ENCODE data around the gene ANLN. TPM values are rescaled to one million over a fixed set of nuclear protein-coding genes. Genes with fewer than 3 reads are reported as not detected.

Gene ANLN
- total and polyA plus RNA-seq, 4 donors = 0.17 to 27.0 (median 1.3) TPM

- no peak for TF ChIP-seq FOXA1 (IDR thresholded peaks at IDR 0.05)
- TF ChIP-seq RAD21 (IDR thresholded peaks at IDR 0.05) = no peak
- TF ChIP-seq EGR1 (IDR thresholded peaks at IDR 0.05; ENCODE audit: low read depth in 2 of 2) = no peak
- TF ChIP-seq HNF4G (IDR thresholded peaks at IDR 0.05) = no peak
- no peak for TF ChIP-seq ZBTB33 (IDR thresholded peaks at IDR 0.05)
- TF ChIP-seq TAF1 (conservative IDR thresholded peaks at IDR 0.05) = no peak
- no peak for TF ChIP-seq FOXA2 (IDR thresholded peaks at IDR 0.05)
- no peak for TF ChIP-seq GABPA (IDR thresholded peaks at IDR 0.05 in 1 of 2, conservative IDR thresholded peaks at IDR 0.05 in 1 of 2)
- no peak for TF ChIP-seq SP1 (IDR thresholded peaks at IDR 0.05)
- no peak for TF ChIP-seq YY1 (IDR thresholded peaks at IDR 0.05)
- 80% methylated on average over 7 of the region's 7 CpGs for WGBS
- no peak overlapping the region for H3K4me3 ChIP-seq (ENCODE audit: low read depth in 1 of 3, low read length in 3 of 3)
- no peak for DNase-seq (ENCODE audit: low spot score)
- no peaks in the 10 kb centered on the region for H3K4me1 ChIP-seq (ENCODE audit: control insufficient read depth in 4 of 4, insufficient read depth in 4 of 4, low read length in 3 of 4)
- H3K27ac ChIP-seq (ENCODE audit: low read depth in 1 of 2, low read length in 2 of 2) = no peak overlapping the region
- no peaks in the 10 kb centered on the region for H3K9me3 ChIP-seq (ENCODE audit: control insufficient read depth in 4 of 4, low read length in 3 of 4)
- no peaks in the 10 kb centered on the region for H3K27me3 ChIP-seq (ENCODE audit: control insufficient read depth in 4 of 4, insufficient read depth in 4 of 4, low read length in 3 of 4)
- no peak overlapping the region for H3K9ac ChIP-seq (ENCODE audit: low read depth in 1 of 2, low read length in 2 of 2)
- no peaks in the 10 kb centered on the region for H3K36me3 ChIP-seq (ENCODE audit: control insufficient read depth in 4 of 4, insufficient read depth in 3 of 4, low read depth in 1 of 4, low read length in 3 of 4)
Observed at GRCh38 chr7:36404639-36405408, 15.2 kb downstream of the ANLN start.

GRCh38 chr7:36405409-36405803, 15.7 kb downstream of the ANLN start:
- H3K4me3 ChIP-seq (ENCODE audit: low read depth in 1 of 3, low read length in 3 of 3) = no peak overlapping the region
- no peak for TF ChIP-seq FOXA2 (IDR thresholded peaks at IDR 0.05)
- TF ChIP-seq HNF4A (conservative IDR thresholded peaks at IDR 0.05) = no peak
- no peak for TF ChIP-seq RXRA (IDR thresholded peaks at IDR 0.05)
- no peak for DNase-seq (ENCODE audit: low spot score)
- no peak overlapping the region for H3K27ac ChIP-seq (ENCODE audit: low read depth in 1 of 2, low read length in 2 of 2)
- H3K9me3 ChIP-seq (ENCODE audit: control insufficient read depth in 4 of 4, low read length in 3 of 4) = no peaks in the 10 kb centered on the region
- no peaks in the 10 kb centered on the region for H3K36me3 ChIP-seq (ENCODE audit: control insufficient read depth in 4 of 4, insufficient read depth in 3 of 4, low read depth in 1 of 4, low read length in 3 of 4)
- H3K27me3 ChIP-seq (ENCODE audit: control insufficient read depth in 4 of 4, insufficient read depth in 4 of 4, low read length in 3 of 4) = no peaks in the 10 kb centered on the region
- no peak overlapping the region for H3K9ac ChIP-seq (ENCODE audit: low read depth in 1 of 2, low read length in 2 of 2)
- 100% methylated on average over 1 of the region's 1 CpG for WGBS
- H3K4me1 ChIP-seq (ENCODE audit: control insufficient read depth in 4 of 4, insufficient read depth in 4 of 4, low read length in 3 of 4) = no peaks in the 10 kb centered on the region

- DNase-seq (ENCODE audit: low spot score) = no peak
- Histone ChIP-seq H3K4me3 (ENCODE audit: low read depth in 1 of 3, low read length in 3 of 3) (no peak overlapping the region), H3K27ac (ENCODE audit: low read depth in 1 of 2, low read length in 2 of 2) (no peak overlapping the region), H3K9me3 (ENCODE audit: control insufficient read depth in 4 of 4, low read length in 3 of 4) (no peaks in the 10 kb centered on the region), H3K9ac (ENCODE audit: low read depth in 1 of 2, low read length in 2 of 2) (no peak overlapping the region), H3K27me3 (ENCODE audit: control insufficient read depth in 4 of 4, insufficient read depth in 4 of 4, low read length in 3 of 4) (no peaks in the 10 kb centered on the region), H3K4me1 (ENCODE audit: control insufficient read depth in 4 of 4, insufficient read depth in 4 of 4, low read length in 3 of 4) (no peaks in the 10 kb centered on the region), H3K36me3 (ENCODE audit: control insufficient read depth in 4 of 4, insufficient read depth in 3 of 4, low read depth in 1 of 4, low read length in 3 of 4) (no peaks in the 10 kb centered on the region)
- 96% methylated on average over 5 of the region's 5 CpGs for WGBS
- TF ChIP-seq FOXA1 (IDR thresholded peaks at IDR 0.05) = no peak
- no peak for TF ChIP-seq ZBTB33 (IDR thresholded peaks at IDR 0.05)
- TF ChIP-seq FOXA2 (IDR thresholded peaks at IDR 0.05) = no peak
- no peak for TF ChIP-seq SP1 (IDR thresholded peaks at IDR 0.05)
- no peak for TF ChIP-seq GABPA (IDR thresholded peaks at IDR 0.05 in 1 of 2, conservative IDR thresholded peaks at IDR 0.05 in 1 of 2)
- TF ChIP-seq RAD21 (IDR thresholded peaks at IDR 0.05) = no peak
- no peak for TF ChIP-seq RXRA (IDR thresholded peaks at IDR 0.05)
- no peak for TF ChIP-seq ATF3 (IDR thresholded peaks at IDR 0.05)
- no peak for TF ChIP-seq HNF4G (IDR thresholded peaks at IDR 0.05)
- no peak for TF ChIP-seq NR2F2 (IDR thresholded peaks at IDR 0.05)
- TF ChIP-seq JUND (IDR thresholded peaks at IDR 0.05) = no peak
- no peak for TF ChIP-seq EGR1 (IDR thresholded peaks at IDR 0.05; ENCODE audit: low read depth in 2 of 2)
- no peak for TF ChIP-seq MAX (IDR thresholded peaks at IDR 0.05)
- TF ChIP-seq YY1 (IDR thresholded peaks at IDR 0.05) = no peak
- no peak for TF ChIP-seq REST (IDR thresholded peaks at IDR 0.05)
- no peak for TF ChIP-seq TAF1 (conservative IDR thresholded peaks at IDR 0.05)
Observed at GRCh38 chr7:36406156-36406555, 16.5 kb downstream of the ANLN start.

Measured in liver (tissue), 9 donors.